HS-27A (cell line): ENCODE measurements around the gene TULP4.
"Not testable (repeated sequence)": the region's sequence is repeated elsewhere in the genome, so short reads cannot be mapped to it uniquely, and the experiment has no call there.

ENCODE experiments used
- DNase-seq: peaks from one replicate; pipeline ENCODE4 v3.0.0-alpha.2; 2012; ENCODE audit warnings: low read depth, missing footprints

Gene TULP4

GRCh38 chr6:158391276-158391675 is 79.0 kb downstream of the TULP4 start:
- no peak for DNase-seq

- not testable (repeated sequence) for DNase-seq
Measured at GRCh38 chr6:158391977-158392376, 79.7 kb downstream of the TULP4 start.

- no peak for DNase-seq
Measured at GRCh38 chr6:158396136-158396535, 83.9 kb downstream of the TULP4 start.

- DNase-seq: no peak
Measured at GRCh38 chr6:158397578-158397977, 85.3 kb downstream of the TULP4 start.

GRCh38 chr6:158398252-158399024 is 86.2 kb downstream of the TULP4 start:
- no peak for DNase-seq

GRCh38 chr6:158399040-158399700 is 86.9 kb downstream of the TULP4 start:
- DNase-seq: no peak

- DNase-seq: no peak
Measured at GRCh38 chr6:158402184-158402583, 89.9 kb downstream of the TULP4 start.

- not testable (repeated sequence) for DNase-seq
Measured at GRCh38 chr6:158405321-158405831, 93.1 kb downstream of the TULP4 start.

- no peak for DNase-seq
Measured at GRCh38 chr6:158405933-158406332, 93.7 kb downstream of the TULP4 start.

GRCh38 chr6:158406736-158407135 is 94.5 kb downstream of the TULP4 start:
- no peak for DNase-seq

- DNase-seq: no peak
Measured at GRCh38 chr6:158408013-158408412, 95.7 kb downstream of the TULP4 start.

GRCh38 chr6:158408552-158409130 is 96.4 kb downstream of the TULP4 start:
- no peak for DNase-seq

GRCh38 chr6:158409451-158409850 is 97.2 kb downstream of the TULP4 start:
- no peak for DNase-seq

- no peak for DNase-seq
Measured at GRCh38 chr6:158410784-158411183, 98.5 kb downstream of the TULP4 start.

- DNase-seq: no peak
Measured at GRCh38 chr6:158411998-158412397, 99.7 kb downstream of the TULP4 start.

- DNase-seq: no peak
Measured at GRCh38 chr6:158413028-158413427, 100.8 kb downstream of the TULP4 start.

GRCh38 chr6:158413814-158414565 is 101.7 kb downstream of the TULP4 start:
- no peak for DNase-seq

GRCh38 chr6:158414851-158415262 is 102.6 kb downstream of the TULP4 start:
- no peak for DNase-seq

GRCh38 chr6:158415666-158416065 is 103.4 kb downstream of the TULP4 start:
- no peak for DNase-seq

- DNase-seq: no peak
Measured at GRCh38 chr6:158416883-158417759, 104.9 kb downstream of the TULP4 start.

- no peak for DNase-seq
Measured at GRCh38 chr6:158417760-158418098, 105.5 kb downstream of the TULP4 start.
